AG04449 (cell line): ENCODE data around the gene OXSM.

Experiments used
- CTCF ChIA-PET: fragments of 350-600 bp; formaldehyde crosslinking; extraction: SDS; loops from one replicate; lab custom pipeline; 2021; ENCODE audit warnings: antibody characterized with exemption; lab: Yijun Ruan, JAX
- POLR2A ChIA-PET: fragments of 400-600, 350-600 bp; formaldehyde crosslinking; extraction: SDS; loops from one replicate; lab custom pipeline; 2020; ENCODE audit warnings: antibody characterized with exemption, inconsistent platforms; lab: Yijun Ruan, JAX
- DNase-seq: peaks from one replicate; pipeline ENCODE4 v3.0.0-alpha.2; 2010; ENCODE audit warnings: low read depth, low spot score
- H3K4me3 ChIP-seq: 2 replicates; pipeline ENCODE4 v1.5.1; 2011; ENCODE audit warnings: low read depth, mild to moderate bottlenecking, control low read depth, low read length
- CTCF ChIP-seq: IDR thresholded peaks from one replicate; pipeline ENCODE4 v1.5.1; 2011; ENCODE audit warnings: mild to moderate bottlenecking, moderate library complexity, low read length, control low read depth, inconsistent platforms; ENCODE audit not compliant: insufficient read depth; ENCODE audit errors: missing control alignments

The OXSM gene

GRCh38 chr3:25789596-25790556 is at the start of gene OXSM:
Gene OXSM, plus strand, starts transcription at chr3:25790090. Its CDS starts 931 bp downstream, at chr3:25791021.
- no peak for TF ChIP-seq CTCF
- ChIA-PET CTCF (interaction anchor here (1.5 to 2.8 kb wide), 2 partner anchors 42 to 142 kb away, joined by 5 to 15 read pairs; no protein-coding TSS in a partner anchor), POLR2A (no interaction called here)
- H3K4me3 ChIP-seq = peak within 1 kb of the TSS; percentile 81
- peak; percentile 88 for DNase-seq

GRCh38 chr3:25744470-25744869 is 45.4 kb upstream of the OXSM start:
- ChIA-PET POLR2A (no interaction called here), CTCF (interaction anchor here (2.1 kb wide), 1 partner anchor 13 kb away, joined by 5 read pairs; no protein-coding TSS in a partner anchor)
- DNase-seq = no peak
- TF ChIP-seq CTCF = no peak
- no peak overlapping the region for H3K4me3 ChIP-seq

- TF ChIP-seq CTCF = no peak
- no peak overlapping the region for H3K4me3 ChIP-seq
- no peak for DNase-seq
- CTCF ChIA-PET = no interaction called here
- POLR2A ChIA-PET = no interaction called here
Observed at GRCh38 chr3:25747033-25747432, 42.9 kb upstream of the OXSM start.

- no peak for TF ChIP-seq CTCF
- ChIA-PET POLR2A (no interaction called here), CTCF (no interaction called here)
- no peak overlapping the region for H3K4me3 ChIP-seq
- no peak for DNase-seq
Observed at GRCh38 chr3:25748189-25748588, 41.7 kb upstream of the OXSM start.

- ChIA-PET POLR2A (no interaction called here), CTCF (no interaction called here)
- TF ChIP-seq CTCF = no peak
- DNase-seq = no peak
- H3K4me3 ChIP-seq = no peak overlapping the region
Observed at GRCh38 chr3:25749031-25749581, 40.8 kb upstream of the OXSM start.

GRCh38 chr3:25751048-25751447 is 38.8 kb upstream of the OXSM start:
- ChIA-PET CTCF (no interaction called here), POLR2A (no interaction called here)
- DNase-seq = no peak
- TF ChIP-seq CTCF = no peak
- no peak overlapping the region for H3K4me3 ChIP-seq
